ENCODE data around the gene PKNOX2. TPM values are rescaled to one million over a fixed set of nuclear protein-coding genes. Genes with fewer than 3 reads are reported as not detected.

Gene PKNOX2
- total RNA-seq, 2 experiments from 2014 or later, result not detected

DNA sequence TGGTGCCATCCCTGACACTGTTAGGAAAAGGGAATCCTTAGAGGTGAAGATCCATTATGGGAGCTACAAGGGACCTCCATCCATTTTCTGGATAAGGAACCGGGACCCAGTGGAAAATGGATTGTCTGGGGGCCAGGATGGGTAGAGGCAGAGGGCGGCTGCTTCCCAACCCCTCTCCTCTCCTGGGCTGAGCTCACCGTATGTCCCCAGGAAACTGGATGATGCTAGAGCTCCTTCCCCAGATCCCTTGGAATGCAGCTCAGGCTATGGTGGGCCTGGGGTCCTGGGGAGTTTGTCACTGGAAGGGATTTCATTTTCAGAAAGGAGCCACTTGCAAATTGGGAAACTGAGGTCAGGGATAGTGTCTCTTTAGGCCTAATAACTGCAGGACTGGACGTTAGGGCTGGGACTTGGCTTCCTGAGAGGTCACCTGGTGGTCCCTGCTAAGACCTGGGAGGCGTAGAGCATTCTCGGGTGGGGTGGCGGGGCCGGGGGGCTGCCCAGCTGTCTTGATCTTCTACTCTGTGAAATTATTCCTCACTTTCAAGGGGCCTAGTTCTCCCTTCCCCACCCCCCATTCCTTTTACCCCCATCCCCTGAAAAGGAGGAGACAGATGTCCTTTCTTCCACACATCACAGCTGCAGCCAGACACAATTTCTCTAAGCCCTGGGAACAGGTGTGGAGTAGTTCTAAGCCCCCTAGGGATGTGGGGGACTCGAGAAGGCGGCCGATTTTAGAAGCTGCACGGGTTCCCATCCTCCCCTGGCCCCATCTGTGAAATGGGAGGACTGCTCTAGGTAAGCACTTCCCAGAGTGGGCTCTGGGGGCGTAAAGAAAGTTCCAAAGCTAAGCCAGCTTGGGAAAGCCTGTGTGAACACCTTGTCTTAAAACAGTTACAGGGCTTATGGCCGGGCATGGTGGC lies 99.8 kb downstream of the PKNOX2 start:
- ChIA-PET CTCF (no interaction called here), POLR2A (no interaction called here)
- DNase-seq, result no peak
- Mint-ChIP-seq H3K4me3 (no peak overlapping the region), H3K27ac (no peak overlapping the region), H3K27me3 (peaks cover 38% of the 10 kb centered on the region), H3K36me3 (no peaks in the 10 kb centered on the region), H3K4me1 (ENCODE audit: low read depth) (peaks cover 3% of the 10 kb centered on the region), H3K9me3 (no peaks in the 10 kb centered on the region)
- intact Hi-C loops (cut with micrococcal nuclease), result no loop called here

DNA sequence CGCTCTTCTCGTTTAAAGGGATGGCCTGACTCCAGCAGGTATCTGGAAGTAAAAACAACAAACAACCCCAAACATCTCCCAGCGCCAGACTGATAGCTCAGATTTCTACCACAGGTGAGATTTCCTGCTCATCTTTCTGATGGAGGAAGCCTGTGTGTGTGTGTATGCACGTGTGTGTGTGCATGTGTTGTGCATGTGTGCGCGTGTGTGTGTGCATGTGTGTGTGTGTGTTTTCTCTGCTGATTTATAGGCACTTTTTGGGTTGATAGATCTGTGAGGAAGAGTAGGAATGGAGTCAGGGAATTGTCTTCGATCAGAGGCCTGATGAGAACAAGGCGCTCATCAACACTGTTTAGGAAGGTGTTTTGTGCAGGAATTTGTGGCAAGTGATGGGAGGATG lies 103.0 kb downstream of the PKNOX2 start:
- Mint-ChIP-seq H3K9me3 (no peaks in the 10 kb centered on the region), H3K27me3 (peaks cover 40% of the 10 kb centered on the region), H3K27ac (no peak overlapping the region), H3K36me3 (no peaks in the 10 kb centered on the region), H3K4me1 (ENCODE audit: low read depth) (peaks cover 3% of the 10 kb centered on the region), H3K4me3 (no peak overlapping the region)
- no peak for DNase-seq
- ChIA-PET POLR2A (no interaction called here), CTCF (no interaction called here)
- intact Hi-C loops (cut with micrococcal nuclease), result no loop called here

DNA sequence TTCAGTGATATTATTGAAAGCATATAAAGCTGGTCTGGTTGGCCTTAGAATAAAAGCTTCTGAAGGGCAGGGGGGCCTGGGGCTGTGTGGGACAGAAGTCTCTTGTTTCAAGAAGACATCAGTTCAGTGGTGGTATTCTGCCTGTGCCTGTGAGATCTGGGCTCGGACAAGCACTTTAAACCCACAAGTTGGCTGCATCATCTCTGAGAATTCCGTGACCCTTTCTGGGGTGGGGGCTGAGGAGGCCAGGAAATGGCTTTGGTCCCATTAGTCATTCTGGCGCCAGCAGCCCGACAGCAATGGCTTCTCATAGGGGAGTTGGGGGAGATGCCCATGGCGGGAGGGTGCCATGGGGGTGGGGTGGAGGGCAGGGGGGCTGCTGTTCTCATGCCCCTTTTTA lies 104.1 kb downstream of the PKNOX2 start:
- Mint-ChIP-seq H3K27me3 (peaks cover 36% of the 10 kb centered on the region), H3K4me3 (no peak overlapping the region), H3K9me3 (no peaks in the 10 kb centered on the region), H3K27ac (no peak overlapping the region), H3K4me1 (ENCODE audit: low read depth) (no peaks in the 10 kb centered on the region), H3K36me3 (no peaks in the 10 kb centered on the region)
- ChIA-PET POLR2A (no interaction called here), CTCF (no interaction called here)
- intact Hi-C loops (cut with micrococcal nuclease), result no loop called here
- DNase-seq, result no peak

DNA sequence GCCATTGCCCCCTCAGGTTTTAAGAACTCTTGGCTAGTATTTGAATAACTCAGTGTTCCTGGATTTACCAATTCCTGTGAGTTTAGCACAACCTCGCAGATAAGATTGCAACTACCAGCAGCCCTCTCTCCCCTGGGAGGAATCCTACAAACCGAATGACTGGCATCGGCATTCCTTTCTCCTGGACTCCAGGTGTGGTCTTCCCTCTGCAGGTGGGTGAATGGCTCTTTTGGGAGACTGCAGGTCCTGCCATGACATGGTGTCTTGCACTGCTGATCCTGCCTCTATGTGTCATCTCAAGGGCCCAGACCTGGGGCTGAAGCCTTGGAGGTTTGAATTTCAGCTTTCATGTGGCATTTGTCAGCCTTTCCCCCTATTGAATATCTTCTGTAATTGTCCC lies 105.6 kb downstream of the PKNOX2 start:
- CTCF ChIA-PET, result no interaction called here
- no peaks in the 10 kb centered on the region for H3K4me1 Mint-ChIP-seq (ENCODE audit: low read depth)
- H3K27me3 Mint-ChIP-seq, result peaks cover 29% of the 10 kb centered on the region
- POLR2A ChIA-PET, result no interaction called here
- no peak for DNase-seq
- H3K27ac Mint-ChIP-seq, result no peak overlapping the region
- H3K9me3 Mint-ChIP-seq, result no peaks in the 10 kb centered on the region
- no peak overlapping the region for H3K4me3 Mint-ChIP-seq
- intact Hi-C loops (cut with micrococcal nuclease), result no loop called here
- H3K36me3 Mint-ChIP-seq, result no peaks in the 10 kb centered on the region

DNA sequence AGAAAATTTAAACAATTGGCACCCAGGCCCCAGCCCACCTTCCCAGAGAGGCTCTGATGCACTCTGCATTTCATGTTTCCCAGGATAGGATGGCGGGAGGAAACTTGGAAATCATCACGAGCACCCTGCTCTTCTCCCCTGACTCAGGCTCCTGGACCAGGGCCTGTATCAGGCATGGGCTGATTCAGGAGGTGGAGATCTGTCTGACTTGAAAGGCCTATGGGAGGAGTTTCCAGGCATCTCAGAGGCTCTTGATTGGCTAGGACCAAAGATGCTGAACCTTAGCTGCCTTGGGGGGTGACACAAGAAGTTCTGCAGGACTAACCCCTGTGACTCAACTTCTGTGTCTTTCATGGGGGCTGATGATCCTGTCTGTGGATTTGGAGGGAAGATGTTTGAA lies 106.2 kb downstream of the PKNOX2 start:
- CTCF ChIA-PET, result no interaction called here

DNA sequence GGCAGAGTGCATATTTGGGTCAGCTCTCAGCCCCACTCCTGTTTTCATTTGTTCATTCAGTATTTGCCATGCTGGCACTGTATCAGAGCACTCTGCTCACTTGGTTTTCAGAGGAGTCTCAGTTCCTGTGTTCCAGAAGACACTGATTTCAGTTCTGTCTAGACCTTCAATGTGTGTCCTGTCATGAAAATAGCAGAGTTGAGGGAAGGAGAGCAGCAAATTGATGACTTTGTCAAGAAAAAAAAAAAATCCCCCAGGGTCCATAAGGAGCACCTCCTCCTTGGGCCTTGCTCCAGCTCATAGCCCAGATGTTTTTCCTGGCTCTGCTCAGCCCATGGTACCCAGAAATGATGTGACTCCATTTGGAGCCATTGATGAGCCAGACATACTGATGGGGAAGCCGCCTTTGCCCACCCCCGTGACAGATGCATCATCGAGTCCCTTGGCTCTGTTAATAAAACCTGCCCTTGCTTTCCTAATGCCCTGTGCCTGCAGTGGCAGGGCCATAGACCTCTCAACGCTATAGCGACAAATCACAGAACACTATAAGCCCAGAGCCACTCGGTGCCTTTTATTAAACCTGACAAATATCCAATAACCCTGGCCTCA lies 107.0 kb downstream of the PKNOX2 start:
- POLR2A ChIA-PET, result no interaction called here
- CTCF ChIA-PET, result no interaction called here
- H3K4me1 Mint-ChIP-seq (ENCODE audit: low read depth), result no peaks in the 10 kb centered on the region
- intact Hi-C loops (cut with micrococcal nuclease), result no loop called here
- DNase-seq, result no peak
- no peaks in the 10 kb centered on the region for H3K9me3 Mint-ChIP-seq
- H3K27me3 Mint-ChIP-seq, result peaks cover 26% of the 10 kb centered on the region
- H3K27ac Mint-ChIP-seq, result no peak overlapping the region
- H3K4me3 Mint-ChIP-seq, result no peak overlapping the region
- H3K36me3 Mint-ChIP-seq, result no peaks in the 10 kb centered on the region

More for the DNA sequence above, 106.2 kb downstream of the PKNOX2 start:
- no peak for DNase-seq
- H3K4me3 Mint-ChIP-seq, result no peak overlapping the region
- POLR2A ChIA-PET, result no interaction called here
- peaks cover 26% of the 10 kb centered on the region for H3K27me3 Mint-ChIP-seq
- intact Hi-C loops (cut with micrococcal nuclease), result no loop called here
- no peaks in the 10 kb centered on the region for H3K4me1 Mint-ChIP-seq (ENCODE audit: low read depth)
- no peak overlapping the region for H3K27ac Mint-ChIP-seq
- H3K36me3 Mint-ChIP-seq, result no peaks in the 10 kb centered on the region
- H3K9me3 Mint-ChIP-seq, result no peaks in the 10 kb centered on the region

DNA sequence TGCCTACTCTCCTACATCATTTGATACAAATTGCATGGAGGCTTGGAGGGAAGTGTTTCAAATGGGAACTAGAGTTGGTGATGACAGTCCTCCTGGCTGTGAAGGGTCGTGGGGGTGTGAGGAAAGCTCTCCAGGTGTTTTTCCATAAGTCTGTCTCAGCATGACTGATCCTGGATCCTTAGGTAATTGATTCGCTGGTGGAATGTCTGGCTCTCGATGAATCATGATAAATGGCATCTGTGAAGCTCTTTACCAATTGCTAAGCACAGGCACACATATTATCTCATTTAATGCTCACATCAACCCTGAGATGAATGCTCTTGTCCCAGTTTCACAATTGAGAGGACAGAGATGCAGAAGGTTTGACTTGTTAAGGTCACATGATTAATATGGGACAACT lies 107.5 kb downstream of the PKNOX2 start:
- H3K27ac Mint-ChIP-seq, result no peak overlapping the region
- POLR2A ChIA-PET, result no interaction called here
- no peak for DNase-seq
- H3K27me3 Mint-ChIP-seq, result peaks cover 24% of the 10 kb centered on the region
- H3K36me3 Mint-ChIP-seq, result no peaks in the 10 kb centered on the region
- H3K4me1 Mint-ChIP-seq (ENCODE audit: low read depth), result no peaks in the 10 kb centered on the region
- H3K4me3 Mint-ChIP-seq, result no peak overlapping the region
- no peaks in the 10 kb centered on the region for H3K9me3 Mint-ChIP-seq
- CTCF ChIA-PET, result no interaction called here
- intact Hi-C loops (cut with micrococcal nuclease), result no loop called here

DNA sequence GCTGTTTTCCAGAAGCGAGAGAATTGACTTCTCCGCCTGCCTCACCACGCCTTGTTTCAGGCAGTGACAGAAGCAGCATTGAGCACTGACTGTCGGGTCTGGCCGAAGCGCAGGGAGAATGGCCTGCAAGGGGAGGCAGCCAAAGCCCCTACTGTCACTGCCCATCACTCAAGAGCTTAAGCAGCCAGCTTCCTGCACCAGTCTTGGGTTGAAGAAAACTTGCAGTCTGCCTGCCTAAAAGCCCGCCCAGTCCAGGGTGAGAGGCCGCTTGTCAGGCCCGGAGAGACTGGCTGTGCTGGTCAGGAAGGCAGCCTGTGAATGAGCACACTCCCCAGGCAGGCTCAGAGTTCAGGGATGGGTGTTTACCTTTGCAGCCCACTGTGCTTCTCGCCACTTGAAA lies 108.3 kb downstream of the PKNOX2 start:
- intact Hi-C loops (cut with micrococcal nuclease), result no loop called here
- H3K4me3 Mint-ChIP-seq, result no peak overlapping the region

DNA sequence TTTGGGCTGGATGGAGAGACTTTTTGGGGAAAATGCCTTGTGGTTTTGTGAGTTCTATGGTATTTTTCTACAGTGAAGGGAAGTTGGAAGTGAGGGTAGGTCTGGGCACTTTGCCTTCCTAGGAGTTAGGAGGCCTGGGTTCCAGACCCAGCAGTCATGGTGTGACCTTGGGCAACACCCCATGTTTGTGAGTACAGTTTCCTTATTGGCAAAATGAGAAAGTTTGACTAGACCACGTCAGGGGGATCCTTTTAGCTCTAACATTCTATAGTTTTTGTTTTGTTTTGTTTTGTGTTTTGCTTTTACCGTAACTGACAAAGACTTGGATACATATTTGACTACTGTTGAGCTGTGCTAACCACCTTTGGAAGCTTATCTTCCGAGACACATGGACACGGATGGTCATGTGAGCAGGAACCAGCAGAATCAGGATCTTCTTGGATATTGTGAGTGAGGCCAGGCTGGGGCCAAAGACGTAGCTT lies 109.0 kb downstream of the PKNOX2 start:
- CTCF ChIA-PET, result interaction anchor here (0.9 kb wide), 1 partner anchor 12 kb away, joined by 4 read pairs; no protein-coding TSS in a partner anchor
- DNase-seq, result no peak
- POLR2A ChIA-PET, result no interaction called here
- intact Hi-C loops (cut with micrococcal nuclease), result no loop called here
- Mint-ChIP-seq H3K27me3 (peaks cover 20% of the 10 kb centered on the region), H3K27ac (no peak overlapping the region), H3K4me3 (no peak overlapping the region), H3K9me3 (no peaks in the 10 kb centered on the region), H3K36me3 (no peaks in the 10 kb centered on the region), H3K4me1 (ENCODE audit: low read depth) (no peaks in the 10 kb centered on the region)

More for the DNA sequence above, 108.3 kb downstream of the PKNOX2 start:
- no peak for DNase-seq
- Mint-ChIP-seq H3K4me1 (ENCODE audit: low read depth) (no peaks in the 10 kb centered on the region), H3K27ac (no peak overlapping the region), H3K9me3 (no peaks in the 10 kb centered on the region), H3K36me3 (no peaks in the 10 kb centered on the region), H3K27me3 (peaks cover 19% of the 10 kb centered on the region)
- ChIA-PET CTCF (no interaction called here), POLR2A (no interaction called here)

DNA sequence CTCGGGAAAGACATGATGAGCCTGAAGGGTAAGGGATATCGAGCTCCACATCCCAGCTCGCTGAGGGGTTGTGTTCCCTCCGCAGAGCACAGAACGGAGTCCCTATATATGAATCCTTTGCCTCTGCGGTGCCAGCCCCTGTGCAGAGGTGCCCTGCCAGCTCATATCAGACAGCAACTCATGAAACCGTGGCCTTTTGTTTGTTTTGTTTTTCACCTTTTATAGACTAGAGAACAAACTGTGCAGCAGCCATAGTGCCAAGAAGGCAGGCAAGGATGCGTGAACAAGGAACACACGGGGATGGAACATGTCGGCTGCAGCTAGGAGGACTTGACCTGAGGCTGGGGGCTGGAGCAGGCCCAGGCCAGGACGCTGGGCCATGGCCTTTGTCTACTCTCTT lies 109.8 kb downstream of the PKNOX2 start:
- H3K27me3 Mint-ChIP-seq, result peaks cover 20% of the 10 kb centered on the region
- H3K4me3 Mint-ChIP-seq, result no peak overlapping the region
- intact Hi-C loops (cut with micrococcal nuclease), result no loop called here
- no peaks in the 10 kb centered on the region for H3K36me3 Mint-ChIP-seq
- DNase-seq, result no peak
- no peak overlapping the region for H3K27ac Mint-ChIP-seq
- ChIA-PET POLR2A (no interaction called here), CTCF (interaction anchor here (0.7 kb wide), 1 partner anchor 13 kb away, joined by 3 read pairs; no protein-coding TSS in a partner anchor)
- no peaks in the 10 kb centered on the region for H3K4me1 Mint-ChIP-seq (ENCODE audit: low read depth)
- H3K9me3 Mint-ChIP-seq, result no peaks in the 10 kb centered on the region

DNA sequence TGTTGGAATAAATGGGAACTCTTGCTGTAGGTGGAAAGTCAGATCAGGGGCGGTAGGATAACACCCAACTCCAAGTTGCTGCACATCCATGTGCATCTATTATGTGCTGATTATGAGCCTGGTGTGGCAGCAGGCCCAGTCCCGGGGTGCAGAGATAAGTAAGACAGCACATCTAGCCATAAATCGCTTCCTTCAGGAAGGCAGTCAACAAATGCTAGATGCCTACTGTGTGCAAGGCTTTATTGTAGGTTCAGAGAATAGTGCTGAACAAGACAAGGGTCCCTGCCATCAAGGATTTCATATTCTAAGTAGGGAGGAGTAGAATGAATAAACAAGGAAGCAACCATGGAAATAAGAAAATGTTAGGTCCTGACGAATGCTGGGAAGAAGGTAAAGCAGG lies 110.2 kb downstream of the PKNOX2 start:
- H3K4me1 Mint-ChIP-seq (ENCODE audit: low read depth), result no peaks in the 10 kb centered on the region
- POLR2A ChIA-PET, result no interaction called here

DNA sequence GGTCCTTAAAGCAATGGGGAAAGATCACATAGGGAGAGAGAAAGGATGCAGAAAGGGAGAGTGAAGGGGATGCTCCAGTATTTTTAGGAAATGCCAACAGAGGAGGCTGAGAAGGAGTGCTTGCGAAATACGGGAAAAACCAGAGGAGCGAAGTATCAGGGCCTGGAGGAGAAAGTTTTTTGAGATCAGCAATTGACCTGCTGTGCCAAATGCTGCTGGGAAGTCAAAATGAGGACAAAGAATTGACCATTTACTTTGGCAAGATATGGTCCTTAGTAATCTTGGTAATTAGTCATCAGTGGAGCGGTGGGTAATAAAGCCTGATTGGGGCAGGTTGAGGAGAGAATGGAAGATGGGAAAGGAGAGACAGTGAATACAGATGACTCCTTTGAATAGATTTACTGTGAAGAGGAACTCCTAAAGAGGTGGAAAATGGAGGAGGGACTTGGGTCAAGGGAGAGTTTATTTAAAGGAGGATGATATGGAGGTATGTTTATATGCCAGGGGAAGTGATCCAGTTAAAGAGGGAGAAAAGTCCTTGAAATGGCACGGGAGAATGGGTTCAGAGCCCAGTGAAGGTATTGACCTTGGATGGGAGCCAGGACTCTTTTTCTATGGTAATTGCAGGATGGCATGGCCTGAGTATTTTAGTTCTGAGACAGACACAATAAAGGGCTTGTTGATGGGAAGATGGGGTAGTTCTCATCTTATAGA lies 111.5 kb downstream of the PKNOX2 start:
- Mint-ChIP-seq H3K36me3 (no peaks in the 10 kb centered on the region), H3K4me3 (no peak overlapping the region), H3K27me3 (peaks cover 18% of the 10 kb centered on the region), H3K9me3 (no peaks in the 10 kb centered on the region), H3K4me1 (ENCODE audit: low read depth) (no peaks in the 10 kb centered on the region), H3K27ac (no peak overlapping the region)
- POLR2A ChIA-PET, result no interaction called here
- no peak for DNase-seq
- CTCF ChIA-PET, result interaction anchor here (1.1 kb wide), 1 partner anchor 157 kb away, joined by 3 read pairs; no protein-coding TSS in a partner anchor
- intact Hi-C loops (cut with micrococcal nuclease), result no loop called here

More for the DNA sequence above, 110.2 kb downstream of the PKNOX2 start:
- H3K27ac Mint-ChIP-seq, result no peak overlapping the region
- no peaks in the 10 kb centered on the region for H3K36me3 Mint-ChIP-seq
- CTCF ChIA-PET, result interaction anchor here (0.7 kb wide), 1 partner anchor 13 kb away, joined by 3 read pairs; no protein-coding TSS in a partner anchor
- H3K4me3 Mint-ChIP-seq, result no peak overlapping the region
- DNase-seq, result no peak
- H3K9me3 Mint-ChIP-seq, result no peaks in the 10 kb centered on the region
- intact Hi-C loops (cut with micrococcal nuclease), result no loop called here
- peaks cover 18% of the 10 kb centered on the region for H3K27me3 Mint-ChIP-seq

All from activated CD4-positive, alpha-beta memory T cell treated with anti-CD3 and anti-CD28 coated beads for 36 hours (primary cell).